ENCODE results near the gene KLHL13.
"Not testable (repeated sequence)": the region's sequence is repeated elsewhere in the genome, so short reads cannot be mapped to it uniquely, and the experiment has no call there.

The KLHL13 gene

GRCh38 chrX:117977526-117977925, 139.1 kb downstream of the KLHL13 start:
- no peak overlapping the region for H3K4me3 ChIP-seq (ENCODE audit: insufficient read depth, low read depth, low read length, poor library complexity, severe bottlenecking)
- no peaks in the 10 kb centered on the region for H3K9me3 ChIP-seq (ENCODE audit: control insufficient read depth, low read length)
- no peak overlapping the region for H3K27ac ChIP-seq (ENCODE audit: insufficient read depth, low read length, poor library complexity, severe bottlenecking)
- no peak for DNase-seq
- H3K4me1 ChIP-seq (ENCODE audit: control insufficient read depth, insufficient read depth, low read length, poor library complexity, severe bottlenecking), result no peaks in the 10 kb centered on the region
- no peaks in the 10 kb centered on the region for H3K36me3 ChIP-seq (ENCODE audit: control insufficient read depth, insufficient read depth, low read length)
- H3K27me3 ChIP-seq (replicated peaks; ENCODE audit: control insufficient read depth, insufficient read depth, low read length, poor library complexity, severe bottlenecking), result no peaks in the 10 kb centered on the region

DNA sequence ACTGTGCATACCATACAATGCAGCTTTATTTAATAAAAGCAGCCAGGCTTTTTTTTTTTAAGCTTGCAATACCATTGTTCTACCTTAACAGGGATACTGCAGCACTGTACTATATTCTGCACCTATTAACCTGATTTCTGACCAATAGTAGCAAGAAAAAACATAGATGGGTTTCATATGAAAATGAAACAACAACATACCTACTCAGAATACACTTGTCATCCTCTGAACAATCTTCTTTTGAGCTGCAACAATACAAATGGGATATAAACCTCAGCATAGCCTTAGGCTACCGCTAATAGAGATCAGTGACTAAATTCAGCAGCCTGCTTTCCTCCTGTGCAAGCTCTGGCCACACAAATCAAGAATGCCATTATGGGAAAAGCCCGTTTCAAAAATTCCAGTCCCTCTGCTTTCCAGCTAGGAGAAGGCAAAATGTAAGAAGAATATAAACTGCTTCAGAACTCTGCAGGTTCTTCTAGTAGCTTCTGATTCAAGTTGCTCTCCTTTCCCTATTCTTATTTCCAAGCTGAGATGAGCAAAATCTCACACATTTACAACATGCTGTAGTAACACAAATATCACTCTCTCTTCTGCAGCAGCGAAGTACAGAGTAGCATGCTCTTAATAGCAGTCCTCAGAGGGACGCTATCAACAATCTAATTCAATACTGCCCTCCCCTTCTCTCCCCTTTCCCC, 143.4 kb downstream of the KLHL13 start:
- no peaks in the 10 kb centered on the region for H3K4me1 ChIP-seq (ENCODE audit: control insufficient read depth, insufficient read depth, low read length, poor library complexity, severe bottlenecking)
- H3K27ac ChIP-seq (ENCODE audit: insufficient read depth, low read length, poor library complexity, severe bottlenecking), result no peak overlapping the region
- no peaks in the 10 kb centered on the region for H3K9me3 ChIP-seq (ENCODE audit: control insufficient read depth, low read length)
- no peaks in the 10 kb centered on the region for H3K27me3 ChIP-seq (replicated peaks; ENCODE audit: control insufficient read depth, insufficient read depth, low read length, poor library complexity, severe bottlenecking)
- no peak for DNase-seq
- no peak overlapping the region for H3K4me3 ChIP-seq (ENCODE audit: insufficient read depth, low read depth, low read length, poor library complexity, severe bottlenecking)
- H3K36me3 ChIP-seq (ENCODE audit: control insufficient read depth, insufficient read depth, low read length), result no peaks in the 10 kb centered on the region

DNA sequence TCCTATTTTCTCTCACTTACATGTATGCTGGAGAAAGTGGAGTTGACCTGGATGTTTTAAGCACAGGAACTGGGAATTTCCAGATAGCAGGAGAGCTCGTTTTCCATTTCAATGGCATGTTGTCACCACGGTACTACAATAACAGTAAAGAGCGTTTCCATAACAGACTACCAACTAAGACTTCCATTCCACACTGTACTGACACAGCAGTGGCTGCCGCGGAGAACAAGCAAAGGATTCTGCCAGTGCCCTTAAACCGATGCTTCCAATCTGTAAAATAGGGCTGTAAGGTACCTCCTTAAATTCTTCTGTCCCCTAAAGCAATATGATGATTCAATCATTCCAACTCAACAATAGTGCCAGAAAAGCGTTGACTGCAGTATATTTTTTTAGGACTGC, 143.9 kb downstream of the KLHL13 start:
- DNase-seq, result no peak

DNA sequence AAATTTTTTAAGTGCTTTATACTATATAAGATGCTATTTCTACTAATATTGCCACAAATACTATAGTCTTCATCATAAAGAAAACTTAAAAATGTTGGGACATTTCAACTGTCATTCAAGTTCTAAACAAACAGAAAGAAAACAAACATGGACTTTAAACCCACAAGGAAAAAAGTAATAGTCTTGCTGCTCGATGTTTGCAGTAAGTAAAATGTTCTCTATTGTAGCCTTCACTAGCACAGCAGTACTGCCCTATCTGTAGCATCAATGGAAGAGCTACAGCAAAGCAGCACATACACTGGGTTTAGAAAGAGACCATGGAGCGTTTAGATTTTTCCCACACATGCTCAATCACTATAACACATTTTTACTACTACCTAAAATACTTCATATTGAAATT, 146.8 kb downstream of the KLHL13 start:
- no peak overlapping the region for H3K4me3 ChIP-seq (ENCODE audit: insufficient read depth, low read depth, low read length, poor library complexity, severe bottlenecking)
- no peaks in the 10 kb centered on the region for H3K9me3 ChIP-seq (ENCODE audit: control insufficient read depth, low read length)
- no peaks in the 10 kb centered on the region for H3K4me1 ChIP-seq (ENCODE audit: control insufficient read depth, insufficient read depth, low read length, poor library complexity, severe bottlenecking)
- no peak overlapping the region for H3K27ac ChIP-seq (ENCODE audit: insufficient read depth, low read length, poor library complexity, severe bottlenecking)
- H3K36me3 ChIP-seq (ENCODE audit: control insufficient read depth, insufficient read depth, low read length), result no peaks in the 10 kb centered on the region
- H3K27me3 ChIP-seq (replicated peaks; ENCODE audit: control insufficient read depth, insufficient read depth, low read length, poor library complexity, severe bottlenecking), result no peaks in the 10 kb centered on the region
- no peak for DNase-seq

More for the DNA sequence above, 143.9 kb downstream of the KLHL13 start:
- Histone ChIP-seq H3K27ac (ENCODE audit: insufficient read depth, low read length, poor library complexity, severe bottlenecking) (no peak overlapping the region), H3K4me1 (ENCODE audit: control insufficient read depth, insufficient read depth, low read length, poor library complexity, severe bottlenecking) (no peaks in the 10 kb centered on the region), H3K4me3 (ENCODE audit: insufficient read depth, low read depth, low read length, poor library complexity, severe bottlenecking) (no peak overlapping the region), H3K9me3 (ENCODE audit: control insufficient read depth, low read length) (no peaks in the 10 kb centered on the region), H3K36me3 (ENCODE audit: control insufficient read depth, insufficient read depth, low read length) (no peaks in the 10 kb centered on the region), H3K27me3 (replicated peaks; ENCODE audit: control insufficient read depth, insufficient read depth, low read length, poor library complexity, severe bottlenecking) (no peaks in the 10 kb centered on the region)

GRCh38 chrX:117969328-117969727, 147.3 kb downstream of the KLHL13 start:
- Histone ChIP-seq H3K27me3 (replicated peaks; ENCODE audit: control insufficient read depth, insufficient read depth, low read length, poor library complexity, severe bottlenecking) (no peaks in the 10 kb centered on the region), H3K4me3 (ENCODE audit: insufficient read depth, low read depth, low read length, poor library complexity, severe bottlenecking) (no peak overlapping the region), H3K36me3 (ENCODE audit: control insufficient read depth, insufficient read depth, low read length) (no peaks in the 10 kb centered on the region), H3K4me1 (ENCODE audit: control insufficient read depth, insufficient read depth, low read length, poor library complexity, severe bottlenecking) (no peaks in the 10 kb centered on the region), H3K27ac (ENCODE audit: insufficient read depth, low read length, poor library complexity, severe bottlenecking) (no peak overlapping the region), H3K9me3 (ENCODE audit: control insufficient read depth, low read length) (no peaks in the 10 kb centered on the region)
- DNase-seq, result no peak

- no peak overlapping the region for H3K27ac ChIP-seq (ENCODE audit: insufficient read depth, low read length, poor library complexity, severe bottlenecking)
- H3K36me3 ChIP-seq (ENCODE audit: control insufficient read depth, insufficient read depth, low read length), result no peaks in the 10 kb centered on the region
- DNase-seq, result no peak
- no peak overlapping the region for H3K4me3 ChIP-seq (ENCODE audit: insufficient read depth, low read depth, low read length, poor library complexity, severe bottlenecking)
- no peaks in the 10 kb centered on the region for H3K4me1 ChIP-seq (ENCODE audit: control insufficient read depth, insufficient read depth, low read length, poor library complexity, severe bottlenecking)
- H3K27me3 ChIP-seq (replicated peaks; ENCODE audit: control insufficient read depth, insufficient read depth, low read length, poor library complexity, severe bottlenecking), result no peaks in the 10 kb centered on the region
- no peaks in the 10 kb centered on the region for H3K9me3 ChIP-seq (ENCODE audit: control insufficient read depth, low read length)
Observed at GRCh38 chrX:117959045-117959444, 157.6 kb downstream of the KLHL13 start.

DNA sequence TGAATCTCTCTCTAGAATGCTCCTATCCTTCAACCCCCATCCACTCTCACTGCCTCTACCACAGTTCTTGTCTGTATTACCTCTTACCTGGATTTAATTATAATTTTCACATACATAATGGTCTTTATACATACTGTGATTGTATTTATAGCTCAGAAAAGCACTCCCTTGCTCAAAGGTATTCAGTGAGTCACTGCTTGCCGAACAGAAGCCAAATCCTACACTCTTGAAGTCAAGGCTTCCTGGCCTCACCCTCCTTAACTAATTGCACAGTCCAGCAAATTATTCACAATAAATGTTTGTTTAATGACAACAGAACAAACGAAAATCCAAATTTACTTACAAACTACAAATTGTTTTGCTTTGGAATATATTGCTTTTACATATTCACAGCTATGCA, 159.5 kb downstream of the KLHL13 start:
- H3K4me1 ChIP-seq (ENCODE audit: control insufficient read depth, insufficient read depth, low read length, poor library complexity, severe bottlenecking), result no peaks in the 10 kb centered on the region
- H3K36me3 ChIP-seq (ENCODE audit: control insufficient read depth, insufficient read depth, low read length), result no peaks in the 10 kb centered on the region
- no peaks in the 10 kb centered on the region for H3K27me3 ChIP-seq (replicated peaks; ENCODE audit: control insufficient read depth, insufficient read depth, low read length, poor library complexity, severe bottlenecking)
- DNase-seq, result no peak
- H3K9me3 ChIP-seq (ENCODE audit: control insufficient read depth, low read length), result no peaks in the 10 kb centered on the region
- H3K27ac ChIP-seq (ENCODE audit: insufficient read depth, low read length, poor library complexity, severe bottlenecking), result no peak overlapping the region
- H3K4me3 ChIP-seq (ENCODE audit: insufficient read depth, low read depth, low read length, poor library complexity, severe bottlenecking), result no peak overlapping the region

GRCh38 chrX:117939296-117939695, 177.3 kb downstream of the KLHL13 start:
- H3K4me3 ChIP-seq (ENCODE audit: insufficient read depth, low read depth, low read length, poor library complexity, severe bottlenecking); H3K27ac ChIP-seq (ENCODE audit: insufficient read depth, low read length, poor library complexity, severe bottlenecking); DNase-seq; H3K4me1 ChIP-seq (ENCODE audit: control insufficient read depth, insufficient read depth, low read length, poor library complexity, severe bottlenecking); H3K36me3 ChIP-seq (ENCODE audit: control insufficient read depth, insufficient read depth, low read length); H3K27me3 ChIP-seq (replicated peaks; ENCODE audit: control insufficient read depth, insufficient read depth, low read length, poor library complexity, severe bottlenecking); H3K9me3 ChIP-seq (ENCODE audit: control insufficient read depth, low read length): not testable (repeated sequence)

DNA sequence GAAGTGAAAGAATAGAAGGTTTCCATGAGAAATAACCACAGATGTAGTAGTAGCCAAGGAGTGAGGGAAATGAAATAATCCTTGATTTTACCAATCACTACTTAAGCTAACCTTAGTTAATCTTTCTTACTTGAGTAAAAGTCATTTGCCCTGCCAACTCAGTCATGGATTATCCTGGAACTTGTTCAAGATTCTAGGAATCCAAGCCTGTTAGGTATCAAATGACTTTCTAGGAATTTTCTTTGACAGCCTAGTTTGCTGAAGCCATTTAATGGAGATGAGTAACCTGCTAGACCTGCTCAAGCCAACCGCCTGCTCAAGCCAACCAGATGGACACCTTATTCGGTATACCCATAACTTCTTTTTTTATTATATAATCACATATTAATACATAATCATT, 180.5 kb downstream of the KLHL13 start:
- Histone ChIP-seq H3K4me3 (ENCODE audit: insufficient read depth, low read depth, low read length, poor library complexity, severe bottlenecking) (no peak overlapping the region), H3K4me1 (ENCODE audit: control insufficient read depth, insufficient read depth, low read length, poor library complexity, severe bottlenecking) (no peaks in the 10 kb centered on the region), H3K36me3 (ENCODE audit: control insufficient read depth, insufficient read depth, low read length) (no peaks in the 10 kb centered on the region), H3K27ac (ENCODE audit: insufficient read depth, low read length, poor library complexity, severe bottlenecking) (no peak overlapping the region), H3K27me3 (replicated peaks; ENCODE audit: control insufficient read depth, insufficient read depth, low read length, poor library complexity, severe bottlenecking) (no peaks in the 10 kb centered on the region), H3K9me3 (ENCODE audit: control insufficient read depth, low read length) (no peaks in the 10 kb centered on the region)
- DNase-seq, result no peak

- not testable (repeated sequence) for DNase-seq; H3K4me1 ChIP-seq (ENCODE audit: control insufficient read depth, insufficient read depth, low read length, poor library complexity, severe bottlenecking); H3K36me3 ChIP-seq (ENCODE audit: control insufficient read depth, insufficient read depth, low read length); H3K27ac ChIP-seq (ENCODE audit: insufficient read depth, low read length, poor library complexity, severe bottlenecking); H3K4me3 ChIP-seq (ENCODE audit: insufficient read depth, low read depth, low read length, poor library complexity, severe bottlenecking); H3K9me3 ChIP-seq (ENCODE audit: control insufficient read depth, low read length); H3K27me3 ChIP-seq (replicated peaks; ENCODE audit: control insufficient read depth, insufficient read depth, low read length, poor library complexity, severe bottlenecking)
Observed at GRCh38 chrX:117930116-117930515, 186.5 kb downstream of the KLHL13 start.
